Lung (tissue), 12 donors: ENCODE measurements around the gene EXOC6B. TPM values are rescaled to one million over a fixed set of nuclear protein-coding genes. Genes with fewer than 3 reads are reported as not detected.

Experiments
- ATAC-seq: fragments of 200-7000 bp; cut with Tn5 transposase; one replicate; pipeline ENCODE4 v1.9.1; 2020; ENCODE audit warnings: moderate number of reproducible peaks; ENCODE audit not compliant: insufficient read depth, low FRiP score
- DNase-seq, 3 donors: peaks; one replicate each; pipeline ENCODE4 v3.0.0-alpha.2; 2013 to 2017
- H3K27ac ChIP-seq, 2 donors: one replicate each; pipeline ENCODE4 v1.5.1; 2013; ENCODE audit warnings: mild to moderate bottlenecking in 2 of 2, moderate library complexity in 2 of 2, control low read depth in 1 of 2, inconsistent platforms in 1 of 2, low read depth in 1 of 2, low read length in 1 of 2
- H3K27me3 ChIP-seq, 3 donors: one replicate each; pipeline ENCODE4 v1.5.1; 2013; ENCODE audit warnings: low read length in 2 of 3; ENCODE audit not compliant: control insufficient read depth in 3 of 3, insufficient read depth in 3 of 3
- H3K36me3 ChIP-seq, 4 donors: one replicate each; pipeline ENCODE4 v1.5.1; 2013; ENCODE audit warnings: low read length in 4 of 4, mild to moderate bottlenecking in 1 of 4, moderate library complexity in 1 of 4; ENCODE audit not compliant: control insufficient read depth in 4 of 4, insufficient read depth in 4 of 4
- H3K4me1 ChIP-seq, 5 donors: one replicate each; pipeline ENCODE4 v1.5.1; 2013; ENCODE audit warnings: low read length in 5 of 5, mild to moderate bottlenecking in 2 of 5, moderate library complexity in 1 of 5; ENCODE audit not compliant: control insufficient read depth in 5 of 5, insufficient read depth in 5 of 5
- H3K4me3 ChIP-seq: one replicate; pipeline ENCODE4 v1.5.1; 2013; ENCODE audit warnings: mild to moderate bottlenecking, control low read depth, moderate library complexity
- H3K9ac ChIP-seq, 2 donors: one replicate each; pipeline ENCODE4 v1.5.1; 2013; ENCODE audit warnings: low read length in 2 of 2, control low read depth in 1 of 2; ENCODE audit not compliant: insufficient read depth in 1 of 2
- H3K9me3 ChIP-seq, 4 donors: one replicate each; pipeline ENCODE4 v1.5.1; 2013; ENCODE audit warnings: low read length in 3 of 4, mild to moderate bottlenecking in 1 of 4, moderate library complexity in 1 of 4; ENCODE audit not compliant: control insufficient read depth in 4 of 4, insufficient read depth in 3 of 4
- CTCF ChIP-seq: IDR thresholded peaks from 2 replicates; pipeline ENCODE4 v1.5.1; 2012; ENCODE audit warnings: mild to moderate bottlenecking; ENCODE audit errors: control extremely low read depth, extremely low read depth
- WGBS, 2 donors: extraction: QIAGEN DNeasy Blood & Tissue Kit; methylation state at CpG; one replicate each; pipeline ENCODE4 v1.1.7; 2013; 5-methylcytosine and 5-hydroxymethylcytosine counted together
- polyA plus RNA-seq, 2 donors: library from polyadenylated mRNA; stranded (reverse); fragments of 200-250 nt; gene quantifications; one replicate each; pipeline ENCODE4 v1.2.1, GENCODE V29; 2013
- total RNA-seq, 2 donors: library from RNA; depleted of rRNA in 1 of 2; stranded (reverse); fragments of >200 nt in 1 of 2; gene quantifications; one replicate each; pipeline ENCODE4 v1.2.1, GENCODE V29; 2014 to 2021
- donor health status: control.
- donor health status: control.
- donor health status: Bipolar disorder and iron deficiency.
- donor health status: healthy.
- donor health status: DM: yes; HTN: yes; CAD: no.

EXOC6B gene
- total and polyA plus RNA-seq, 4 donors: 3.3 to 46.0 (median 12.7) TPM

DNA sequence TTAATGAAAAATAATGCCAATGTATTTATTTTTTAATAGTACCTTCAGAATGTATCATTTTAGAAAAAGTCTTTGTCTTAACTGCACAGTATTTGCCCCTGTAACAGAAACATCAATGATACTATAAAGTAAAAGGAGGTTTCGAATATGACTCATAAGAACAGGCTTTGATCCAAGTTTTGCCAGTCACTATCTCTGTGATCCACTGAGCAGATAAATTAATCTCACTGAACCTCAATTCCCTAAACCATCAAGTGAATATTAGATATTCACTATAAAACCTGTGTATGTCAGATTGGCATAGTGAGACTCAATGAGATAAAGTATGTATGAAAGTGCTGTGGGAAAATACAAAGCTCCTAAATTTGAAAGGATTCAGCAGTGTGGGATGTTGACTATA lies 292.1 kb downstream of the EXOC6B start:
- Histone ChIP-seq H3K4me1 (no peaks in the 10 kb centered on the region), H3K4me3 (no peak overlapping the region), H3K9ac (no peak overlapping the region), H3K9me3 (no peaks in the 10 kb centered on the region), H3K27me3 (no peaks in the 10 kb centered on the region), H3K36me3 (no peaks in the 10 kb centered on the region), H3K27ac (no peak overlapping the region)
- WGBS, 2 donors: 71 to 76% methylated on average over 1 of the region's 1 CpG
- TF ChIP-seq CTCF: no peak
- DNase-seq (no peak), ATAC-seq (no peak)

- H3K27ac ChIP-seq: no peak overlapping the region
- no peaks in the 10 kb centered on the region for H3K36me3 ChIP-seq
- 20 to 89% methylated on average over 1 of the region's 1 CpG for WGBS, 2 donors
- no peaks in the 10 kb centered on the region for H3K4me1 ChIP-seq
- no peak for DNase-seq
- H3K4me3 ChIP-seq: no peak overlapping the region
- H3K9me3 ChIP-seq: no peaks in the 10 kb centered on the region
- TF ChIP-seq CTCF: no peak
- no peaks in the 10 kb centered on the region for H3K27me3 ChIP-seq
- ATAC-seq: no peak
- H3K9ac ChIP-seq: no peak overlapping the region
Measured at GRCh38 chr2:72527424-72527823, 298.4 kb downstream of the EXOC6B start.

GRCh38 chr2:72526623-72527022 lies 299.2 kb downstream of the EXOC6B start:
- TF ChIP-seq CTCF: no peak
- Histone ChIP-seq H3K36me3 (no peaks in the 10 kb centered on the region), H3K9me3 (no peaks in the 10 kb centered on the region), H3K9ac (no peak overlapping the region), H3K27ac (no peak overlapping the region), H3K4me1 (no peaks in the 10 kb centered on the region), H3K27me3 (no peaks in the 10 kb centered on the region), H3K4me3 (no peak overlapping the region)
- no peak for ATAC-seq
- WGBS, 2 donors: 78 to 87% methylated on average over 1 of the region's 1 CpG
- no peak for DNase-seq

DNA sequence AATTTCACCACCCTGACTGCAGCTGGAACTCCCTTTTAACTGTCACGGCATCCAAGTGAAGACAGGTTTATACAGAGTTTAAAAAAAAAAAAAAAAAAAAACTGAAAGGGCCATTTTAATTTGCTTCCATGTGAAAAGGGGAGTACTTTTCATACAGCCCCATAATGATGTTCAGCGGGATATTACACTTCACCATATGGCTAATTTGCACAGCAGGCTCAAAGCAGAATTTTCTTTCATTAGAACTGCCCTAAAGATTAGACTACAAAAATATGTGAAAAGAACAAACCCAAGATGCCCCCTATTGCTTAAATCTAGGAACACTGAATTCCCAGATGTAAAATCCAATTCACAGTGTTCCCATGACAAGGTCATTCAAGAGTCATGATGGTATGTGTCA lies 301.8 kb downstream of the EXOC6B start:
- Histone ChIP-seq H3K4me3 (no peak overlapping the region), H3K36me3 (no peaks in the 10 kb centered on the region), H3K9me3 (no peaks in the 10 kb centered on the region), H3K9ac (no peak overlapping the region), H3K27me3 (no peaks in the 10 kb centered on the region), H3K27ac (no peak overlapping the region), H3K4me1 (no peaks in the 10 kb centered on the region)
- DNase-seq (no peak), ATAC-seq (no peak)
- 85 to 98% methylated on average over 2 of the region's 2 CpGs for WGBS, 2 donors
- no peak for TF ChIP-seq CTCF
